GM12865 (cell line): ENCODE data around the gene COPS8.

Experiments used
- DNase-seq: peaks from one replicate; pipeline ENCODE4 v3.0.0; 2010; ENCODE audit warnings: low read depth
- H3K4me3 ChIP-seq: 2 replicates; pipeline ENCODE4 v1.5.1; 2011; ENCODE audit warnings: mild to moderate bottlenecking, low read depth, low read length, control low read depth
- CTCF ChIP-seq: IDR thresholded peaks from 2 replicates; pipeline ENCODE4 v1.5.1; 2011; ENCODE audit warnings: low read length, control low read depth, low read depth, inconsistent platforms; ENCODE audit not compliant: insufficient read depth; ENCODE audit errors: missing control alignments

COPS8 gene

DNA sequence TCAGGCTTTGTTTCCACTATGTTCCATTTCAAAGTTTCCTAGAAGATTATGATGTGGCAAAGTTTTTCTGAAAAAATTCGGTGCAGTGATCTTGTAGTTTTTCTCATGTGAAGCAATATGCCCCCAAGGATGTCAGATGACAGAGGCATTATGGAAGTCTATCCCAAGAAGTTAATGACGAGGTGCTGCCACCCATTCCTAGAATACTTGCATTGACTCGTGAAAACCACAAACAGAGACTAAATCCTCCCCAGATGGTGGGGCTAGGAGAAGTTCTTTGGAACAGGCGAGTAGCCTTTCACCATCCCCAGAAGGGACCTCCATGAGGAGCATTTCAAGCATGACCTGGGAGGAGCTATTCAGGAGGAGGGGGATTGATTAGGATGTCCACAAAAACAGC lies 40.2 kb upstream of the COPS8 start:
- DNase-seq: no peak
- no peak overlapping the region for H3K4me3 ChIP-seq
- no peak for TF ChIP-seq CTCF

DNA sequence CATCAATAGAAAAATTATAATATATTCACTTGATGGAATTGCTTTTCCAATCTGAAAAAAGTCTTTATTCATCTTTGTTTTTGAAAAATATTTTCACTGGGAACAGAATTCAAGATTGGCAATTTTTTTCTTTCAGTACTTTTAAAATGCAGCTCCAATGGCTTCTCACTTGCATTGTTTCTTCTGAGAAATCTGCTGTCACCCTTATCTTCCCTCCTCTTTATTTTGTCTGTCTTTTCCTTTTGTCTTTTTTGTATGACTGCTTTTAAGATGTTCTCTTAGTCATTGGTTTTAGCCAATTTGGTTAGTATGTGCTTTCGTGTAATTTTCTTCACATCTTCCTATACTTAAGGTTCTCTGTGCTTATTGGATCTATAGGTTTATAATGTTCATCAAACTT lies 37.1 kb upstream of the COPS8 start:
- no peak for TF ChIP-seq CTCF
- no peak overlapping the region for H3K4me3 ChIP-seq
- DNase-seq: no peak

DNA sequence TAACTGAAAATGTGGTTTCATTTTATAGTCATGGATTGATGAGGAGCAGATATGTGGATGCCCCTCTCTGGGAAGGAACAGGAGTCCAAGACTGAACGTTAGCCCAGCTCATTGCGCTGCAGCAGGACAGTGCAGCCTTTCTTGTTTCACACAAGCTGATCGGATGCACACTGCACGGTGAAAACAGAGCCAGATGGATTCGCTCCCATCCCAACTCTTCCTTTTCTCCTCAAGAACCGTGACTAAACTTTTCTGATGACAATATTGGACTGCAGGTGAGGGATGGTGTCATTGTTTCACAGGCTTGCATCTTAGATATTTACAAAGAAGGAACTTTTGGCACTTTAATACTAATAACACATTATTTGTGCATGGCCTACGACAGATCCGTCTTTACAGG lies 33.8 kb upstream of the COPS8 start:
- no peak overlapping the region for H3K4me3 ChIP-seq
- no peak for DNase-seq
- no peak for TF ChIP-seq CTCF

GRCh38 chr2:237053066-237053465 lies 32.6 kb upstream of the COPS8 start:
- no peak for DNase-seq
- TF ChIP-seq CTCF: no peak

GRCh38 chr2:237055386-237056100 lies 30.1 kb upstream of the COPS8 start:
- TF ChIP-seq CTCF: no peak
- no peak for DNase-seq
- H3K4me3 ChIP-seq: no peak overlapping the region

More at GRCh38 chr2:237053066-237053465, 32.6 kb upstream of the COPS8 start:
- H3K4me3 ChIP-seq: no peak overlapping the region

DNA sequence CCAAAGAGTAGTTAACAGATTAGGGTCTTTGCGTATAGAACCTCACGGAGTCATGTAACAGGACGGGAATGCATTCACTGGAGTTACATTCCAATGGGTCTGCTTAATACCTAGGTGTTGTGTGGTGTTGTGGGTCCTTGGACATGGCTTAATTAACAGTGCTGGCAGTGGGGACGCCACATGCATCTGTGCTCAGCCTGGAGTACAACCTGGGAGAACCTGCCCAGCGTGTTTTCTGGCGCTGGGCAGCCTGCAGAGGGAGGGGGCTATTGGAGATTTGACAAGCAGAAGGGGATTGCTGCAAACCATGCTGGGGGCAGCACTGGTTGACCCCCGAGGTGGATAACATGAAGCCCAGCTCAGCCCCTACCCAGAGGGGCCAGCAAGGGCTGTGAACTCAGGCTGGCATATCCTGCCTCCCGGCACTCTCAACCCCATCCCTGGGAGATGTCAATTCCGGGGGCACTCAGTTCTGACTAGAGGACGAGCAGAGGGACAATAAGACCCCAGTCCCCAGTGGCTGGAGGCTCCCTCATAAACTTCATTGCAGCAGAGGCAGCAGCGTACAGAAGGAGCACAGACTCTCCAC lies 29.3 kb upstream of the COPS8 start:
- no peak for DNase-seq
- no peak overlapping the region for H3K4me3 ChIP-seq

More for the DNA sequence above, 29.3 kb upstream of the COPS8 start:
- TF ChIP-seq CTCF: no peak
